ENCODE measurements around the gene NPHP4.

NPHP4 gene

GRCh38 chr1:5971471-5972197 is 20.6 kb downstream of the NPHP4 start:
- no peak for DNase-seq (ENCODE audit: low read depth, low spot score)

- no peak for DNase-seq (ENCODE audit: low read depth, low spot score)
Measured at GRCh38 chr1:5970610-5971273, 21.5 kb downstream of the NPHP4 start.

- no peak for DNase-seq (ENCODE audit: low read depth, low spot score)
Measured at GRCh38 chr1:5969168-5969567, 23.1 kb downstream of the NPHP4 start.

GRCh38 chr1:5968161-5968736 is 24.0 kb downstream of the NPHP4 start:
- DNase-seq (ENCODE audit: low read depth, low spot score): no peak

GRCh38 chr1:5967351-5968160 is 24.7 kb downstream of the NPHP4 start:
- no peak for DNase-seq (ENCODE audit: low read depth, low spot score)

GRCh38 chr1:5966543-5967205 is 25.6 kb downstream of the NPHP4 start:
- no peak for DNase-seq (ENCODE audit: low read depth, low spot score)

- no peak for DNase-seq (ENCODE audit: low read depth, low spot score)
Measured at GRCh38 chr1:5965586-5966131, 26.6 kb downstream of the NPHP4 start.

GRCh38 chr1:5962265-5963105 is 29.7 kb downstream of the NPHP4 start:
- DNase-seq (ENCODE audit: low read depth, low spot score): no peak

- DNase-seq (ENCODE audit: low read depth, low spot score): no peak
Measured at GRCh38 chr1:5961601-5962000, 30.6 kb downstream of the NPHP4 start.

- DNase-seq (ENCODE audit: low read depth, low spot score): no peak
Measured at GRCh38 chr1:5960336-5960735, 31.9 kb downstream of the NPHP4 start.

- no peak for DNase-seq (ENCODE audit: low read depth, low spot score)
Measured at GRCh38 chr1:5959667-5960230, 32.5 kb downstream of the NPHP4 start.

GRCh38 chr1:5959087-5959486 is 33.1 kb downstream of the NPHP4 start:
- DNase-seq (ENCODE audit: low read depth, low spot score): no peak

GRCh38 chr1:5956022-5956830 is 36.0 kb downstream of the NPHP4 start:
- no peak for DNase-seq (ENCODE audit: low read depth, low spot score)

GRCh38 chr1:5955479-5955977 is 36.7 kb downstream of the NPHP4 start:
- DNase-seq (ENCODE audit: low read depth, low spot score): no peak

GRCh38 chr1:5954964-5955363 is 37.3 kb downstream of the NPHP4 start:
- DNase-seq (ENCODE audit: low read depth, low spot score): no peak

GRCh38 chr1:5953386-5953785 is 38.8 kb downstream of the NPHP4 start:
- DNase-seq (ENCODE audit: low read depth, low spot score): no peak

- no peak for DNase-seq (ENCODE audit: low read depth, low spot score)
Measured at GRCh38 chr1:5951846-5952410, 40.3 kb downstream of the NPHP4 start.

GRCh38 chr1:5950994-5951785 is 41.0 kb downstream of the NPHP4 start:
- DNase-seq (ENCODE audit: low read depth, low spot score): no peak
